Ovary (tissue), 9 donors: Measurements from ENCODE around the gene IFI30. TPM values are rescaled to one million over a fixed set of nuclear protein-coding genes. Genes with fewer than 3 reads are reported as not detected.

ENCODE experiments used
- DNase-seq, 5 donors: peaks; one replicate each; pipeline ENCODE4 v3.0.0-alpha.2; 2019 to 2020
- H3K27ac ChIP-seq, 2 donors: fragments of 200-600 bp; one replicate each; pipeline versions ENCODE4 v1.5.1 to v1.8.0; 2019 to 2022
- H3K27me3 ChIP-seq: fragments of 200-600 bp; one replicate; pipeline ENCODE4 v1.8.0; 2022
- H3K36me3 ChIP-seq: fragments of 200-600 bp; sonication (generic); one replicate; pipeline ENCODE4 v1.5.1; 2019
- H3K4me1 ChIP-seq: one replicate; pipeline ENCODE4 v1.8.1; 2013; ENCODE audit warnings: mild to moderate bottlenecking, moderate library complexity; ENCODE audit not compliant: insufficient read depth
- H3K4me3 ChIP-seq: fragments of 200-600 bp; sonication (generic); one replicate; pipeline ENCODE4 v1.5.1; 2017
- H3K9me3 ChIP-seq, 2 donors: fragments of 200-600 bp in 1 of 2; sonication (generic) in 1 of 2; one replicate each; pipeline versions ENCODE4 v1.5.1 to v1.8.1; 2013 to 2019; ENCODE audit warnings: mild to moderate bottlenecking in 1 of 2, moderate library complexity in 1 of 2
- EP300 ChIP-seq: sonication (generic); formaldehyde crosslinking; IDR thresholded peaks from one replicate; pipeline ENCODE4 v1.6.1; 2017; ENCODE audit warnings: antibody characterized with exemption
- POLR2A ChIP-seq: fragments of 450-650 bp; IDR thresholded peaks from one replicate; pipeline ENCODE4 v1.6.1; 2017; ENCODE audit warnings: antibody characterized with exemption, mild to moderate bottlenecking, moderate library complexity
- WGBS, 3 donors: extraction: QIAGEN DNeasy Blood & Tissue Kit in 1 of 3; methylation state at CpG; one replicate each; pipeline versions ENCODE4 v1.1.5 to v1.1.7; 2013 to 2017; 5-methylcytosine and 5-hydroxymethylcytosine counted together
- intact Hi-C, 4 donors: fragments of 100-400 bp; cut with DNase I; formaldehyde crosslinking; loops; one replicate each; pipeline versions ENCODE4 v1.11.0 to v1.15.1; 2022 to 2023
- polyA plus RNA-seq, 2 donors: library from polyadenylated mRNA; stranded (reverse); fragments of 200-250 nt in 1 of 2; fragments of 350-450 nt in 1 of 2; fragmentation: Illumina TruSeq in 1 of 2; extraction: RNeasy Lipid Tissue Mini Kit (QIAGEN cat#74804) in 1 of 2; gene quantifications; one replicate each; pipeline ENCODE4 v1.2.3, GENCODE V29; 2013 to 2014
- total RNA-seq, 7 donors: library from RNA; depleted of rRNA in 2 of 7; stranded (reverse); fragments of >200 nt in 2 of 7; fragmentation: NEBNext Ultra II Directional in 3 of 7; extraction: Animal tissue kit (Norgen Biotek cat#: 25700) in 3 of 7; gene quantifications; one replicate each; pipeline versions ENCODE4 v1.1.0 to v1.2.4, GENCODE V29; 2016 to 2023
- TF ChIP-seq, protein P1 (sequence below), 3 donors: fragments of 450-650 bp in 2 of 3; fragments of 200-600 bp in 1 of 3; IDR thresholded peaks; one replicate each; pipeline versions ENCODE4 v1.5.1 to v1.8.0; 2016 to 2022; ENCODE audit warnings: antibody characterized with exemption in 3 of 3, mild to moderate bottlenecking in 1 of 3
- donor health status: DM: no; HTN: no; CAD: no; lungs with moderate emphysema.
- donor health status: DM: no; HTN: no; CAD: no.
- donor health status: Bipolar disorder and iron deficiency.
- donor health status: DM: yes; HTN: yes; CAD: no.
- donor health status: DM: no; HTN: no; CAD: no.
- donor health status: DM: yes; HTN: yes; CAD: no.

The IFI30 gene
- total and polyA plus RNA-seq, 9 donors: 10.1 to 70.9 (median 21.8) TPM

DNA sequence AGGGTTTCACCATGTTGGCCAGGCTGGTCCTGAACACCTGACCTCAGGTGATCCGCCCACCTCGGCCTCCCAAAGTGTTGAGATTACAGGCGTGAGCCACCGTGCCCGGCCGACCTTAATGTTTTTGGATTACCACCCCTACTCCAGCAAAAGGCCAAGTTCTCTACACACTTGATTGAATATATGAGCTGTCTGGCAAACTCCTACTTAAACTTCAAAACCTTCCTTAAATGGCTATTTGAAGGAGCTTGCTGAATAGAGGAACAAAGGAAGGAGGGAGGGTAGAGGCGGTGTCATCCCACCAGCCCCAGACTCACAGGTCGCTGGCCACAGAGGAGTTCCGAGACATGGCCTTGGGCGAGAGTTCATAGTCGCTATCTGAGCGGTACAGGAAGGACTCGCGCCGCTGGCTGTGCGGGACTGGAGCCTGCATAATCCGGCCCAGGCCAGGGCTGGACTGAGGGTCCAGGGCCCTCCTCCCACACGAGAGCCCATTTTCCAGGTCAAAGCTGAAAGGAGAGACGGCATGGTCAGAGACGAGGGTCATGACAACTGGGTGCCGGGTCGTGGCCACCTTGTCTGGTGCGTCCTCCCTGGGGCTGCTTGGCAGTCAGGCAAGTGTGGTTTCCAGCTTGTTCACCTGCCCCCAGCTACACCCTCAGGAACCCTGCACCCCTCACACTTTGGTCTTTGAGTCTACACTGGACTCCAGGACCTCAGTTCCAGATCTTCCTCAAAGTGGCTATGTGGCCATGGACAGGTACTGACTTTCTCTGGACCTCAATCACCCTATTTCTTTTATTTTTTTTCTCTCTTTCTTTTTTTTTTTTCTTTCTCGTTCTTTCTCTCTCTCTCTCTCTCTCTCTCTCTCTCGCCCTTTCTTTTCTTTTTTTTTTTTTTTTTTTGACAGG is 48.5 kb downstream of the IFI30 start:
- intact Hi-C loops: loop anchor here in 1 of 4 donors (10.0 kb wide), 1 partner anchor 67 kb away; the partner anchor contains the start of gene PIK3R2
- WGBS, 3 donors: 68 to 74% (median 72%) methylated on average over 25 of the region's 25 CpGs
- Histone ChIP-seq H3K9me3 (no peaks in the 10 kb centered on the region), H3K27me3 (peaks cover 4% of the 10 kb centered on the region), H3K27ac (no peak overlapping the region), H3K36me3 (no peaks in the 10 kb centered on the region), H3K4me3 (no peak overlapping the region), H3K4me1 (peaks cover 6% of the 10 kb centered on the region)
- no peak for DNase-seq
- TF ChIP-seq POLR2A: no peak
- TF ChIP-seq, protein P1, sequence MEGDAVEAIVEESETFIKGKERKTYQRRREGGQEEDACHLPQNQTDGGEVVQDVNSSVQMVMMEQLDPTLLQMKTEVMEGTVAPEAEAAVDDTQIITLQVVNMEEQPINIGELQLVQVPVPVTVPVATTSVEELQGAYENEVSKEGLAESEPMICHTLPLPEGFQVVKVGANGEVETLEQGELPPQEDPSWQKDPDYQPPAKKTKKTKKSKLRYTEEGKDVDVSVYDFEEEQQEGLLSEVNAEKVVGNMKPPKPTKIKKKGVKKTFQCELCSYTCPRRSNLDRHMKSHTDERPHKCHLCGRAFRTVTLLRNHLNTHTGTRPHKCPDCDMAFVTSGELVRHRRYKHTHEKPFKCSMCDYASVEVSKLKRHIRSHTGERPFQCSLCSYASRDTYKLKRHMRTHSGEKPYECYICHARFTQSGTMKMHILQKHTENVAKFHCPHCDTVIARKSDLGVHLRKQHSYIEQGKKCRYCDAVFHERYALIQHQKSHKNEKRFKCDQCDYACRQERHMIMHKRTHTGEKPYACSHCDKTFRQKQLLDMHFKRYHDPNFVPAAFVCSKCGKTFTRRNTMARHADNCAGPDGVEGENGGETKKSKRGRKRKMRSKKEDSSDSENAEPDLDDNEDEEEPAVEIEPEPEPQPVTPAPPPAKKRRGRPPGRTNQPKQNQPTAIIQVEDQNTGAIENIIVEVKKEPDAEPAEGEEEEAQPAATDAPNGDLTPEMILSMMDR (IDR thresholded peaks at IDR 0.05): no peak
- TF ChIP-seq EP300: no peak

DNA sequence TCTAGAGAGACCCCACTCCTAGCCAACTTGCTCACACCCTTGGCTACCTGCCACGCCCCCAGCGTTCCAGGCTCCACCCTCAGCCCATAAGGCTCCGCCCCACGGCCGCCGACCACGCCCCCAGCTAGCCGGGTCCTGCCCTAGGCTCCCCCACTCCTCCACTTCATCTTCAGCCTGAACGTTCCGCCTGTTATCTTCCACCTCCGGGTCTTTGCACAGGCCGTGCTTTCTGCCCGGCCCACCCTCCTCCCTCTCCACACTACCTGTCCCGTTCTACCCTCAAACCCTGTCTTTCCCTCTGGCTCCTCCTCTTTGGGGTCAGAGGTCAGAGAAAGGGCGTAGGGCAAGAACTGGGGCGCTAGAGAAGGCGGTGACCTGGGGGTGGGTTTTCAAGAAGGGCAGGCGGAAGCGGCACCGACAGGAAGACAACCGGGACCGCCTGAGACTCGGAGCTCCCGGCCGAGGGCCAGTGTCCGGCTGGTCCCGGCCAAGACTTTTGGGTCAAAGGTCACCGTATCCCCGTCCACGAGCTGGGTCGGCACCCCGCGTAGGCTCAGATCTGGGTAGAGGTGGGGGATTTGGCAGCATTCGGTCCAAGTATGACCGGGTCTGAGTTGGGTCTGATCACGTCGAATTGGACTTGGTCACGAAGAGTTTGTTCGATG is 50.4 kb downstream of the IFI30 start:
- Histone ChIP-seq H3K27ac (no peak overlapping the region), H3K36me3 (no peaks in the 10 kb centered on the region), H3K9me3 (no peaks in the 10 kb centered on the region), H3K4me1 (peaks cover 6% of the 10 kb centered on the region), H3K4me3 (peak overlapping the region; percentile 34), H3K27me3 (peaks cover 4% of the 10 kb centered on the region)
- WGBS, 3 donors: 3 to 4% (median 3%) methylated on average over 39 of the region's 39 CpGs
- intact Hi-C loops: loop anchor here in 1 of 4 donors (10.0 kb wide), 1 partner anchor 69 kb away; the partner anchor contains the start of gene PIK3R2
- DNase-seq: peak in 4 of 5 donors; percentile 43 to 75 (median 69)
- TF ChIP-seq, protein P1 (IDR thresholded peaks at IDR 0.05): no peak
- no peak for TF ChIP-seq EP300

DNA sequence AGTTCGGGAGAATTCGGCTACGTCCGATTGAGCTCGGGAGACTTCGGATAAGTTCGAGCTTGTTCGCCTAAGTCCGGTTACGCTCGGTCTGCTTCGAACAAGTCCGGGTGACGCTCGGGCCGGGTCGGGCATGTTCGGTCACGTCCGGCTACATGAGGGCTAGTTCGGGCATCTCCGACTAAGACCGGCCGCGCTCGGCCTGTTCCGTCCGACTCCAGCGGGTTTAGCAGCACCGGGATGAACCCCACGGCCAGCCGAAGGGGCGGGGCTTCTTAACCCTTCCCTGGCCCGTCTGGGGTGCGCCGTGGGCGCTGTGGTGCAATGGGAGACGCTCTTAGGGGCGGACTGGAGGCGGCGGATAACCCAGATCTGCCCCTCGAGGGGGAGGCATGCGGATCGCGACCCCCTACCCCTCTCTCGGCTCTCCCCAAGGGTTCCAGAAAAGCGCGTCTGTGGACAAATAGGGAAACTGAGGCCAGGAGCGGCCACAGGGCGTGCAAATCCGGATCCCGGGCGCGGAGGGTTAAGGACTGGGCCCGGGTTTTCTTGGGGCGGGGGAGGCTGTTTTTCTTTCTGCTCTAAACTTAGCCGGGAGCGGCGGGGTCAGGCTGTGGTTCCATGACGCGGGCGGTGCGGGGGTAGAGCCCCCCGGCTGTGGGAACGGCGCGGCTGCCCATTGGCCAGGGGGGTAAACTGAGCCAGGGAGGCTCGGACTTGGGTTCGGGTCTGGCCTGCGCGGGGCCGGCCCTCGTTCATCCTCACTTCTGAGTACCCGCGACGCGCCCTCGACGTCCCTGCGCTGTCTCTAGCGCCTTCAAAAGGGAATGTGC is 51.1 kb downstream of the IFI30 start:
- DNase-seq: peak; percentile 98 to 99 (median 99)
- intact Hi-C loops: loop anchor here in 1 of 4 donors (10.0 kb wide), 1 partner anchor 70 kb away; the partner anchor contains the start of gene PIK3R2
- Histone ChIP-seq H3K36me3 (no peaks in the 10 kb centered on the region), H3K4me1 (peaks cover 6% of the 10 kb centered on the region), H3K9me3 (no peaks in the 10 kb centered on the region), H3K27ac (peak overlapping the region in 1 of 2 donors; percentile 51), H3K4me3 (peak overlapping the region; percentile 34), H3K27me3 (peaks cover 4% of the 10 kb centered on the region)
- no peak for TF ChIP-seq EP300
- TF ChIP-seq, protein P1 (IDR thresholded peaks at IDR 0.05): no peak
- no peak for TF ChIP-seq POLR2A
- 1 to 2% (median 1%) methylated on average over 69 to 81 of the region's 81 CpGs for WGBS, 3 donors

DNA sequence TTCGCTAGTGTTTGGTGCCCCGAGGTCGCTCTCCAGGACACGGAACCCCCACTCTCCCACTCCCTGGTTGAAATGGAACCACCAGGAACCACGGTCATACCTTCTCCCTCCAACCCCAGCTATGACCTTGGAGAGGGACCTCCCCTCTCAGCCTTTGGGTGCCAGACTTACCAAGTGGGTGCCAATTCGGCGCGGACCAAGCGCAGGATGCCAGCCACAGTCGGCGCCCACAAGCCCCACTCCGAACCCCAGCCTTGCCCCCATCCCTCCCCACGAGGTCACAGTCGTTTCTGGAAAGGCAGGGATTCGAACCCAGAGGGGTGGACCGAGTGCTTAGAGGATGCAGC is 51.7 kb downstream of the IFI30 start:
- H3K27me3 ChIP-seq: peaks cover 4% of the 10 kb centered on the region
- peaks cover 6% of the 10 kb centered on the region for H3K4me1 ChIP-seq
- no peaks in the 10 kb centered on the region for H3K36me3 ChIP-seq
- no peak overlapping the region for H3K4me3 ChIP-seq
- intact Hi-C loops: loop anchor here in 1 of 4 donors (10.0 kb wide), 1 partner anchor 71 kb away; the partner anchor contains the start of gene PIK3R2
- WGBS, 3 donors: 6 to 14% (median 7%) methylated on average over 15 to 16 of the region's 16 CpGs
- peak in 1 of 5 donors; percentile 48 for DNase-seq
- peak overlapping the region in 1 of 2 donors; percentile 51 for H3K27ac ChIP-seq
- no peak for TF ChIP-seq POLR2A
- no peak for TF ChIP-seq EP300
- TF ChIP-seq, protein P1 (IDR thresholded peaks at IDR 0.05): no peak
- no peaks in the 10 kb centered on the region for H3K9me3 ChIP-seq
